ENCODE data around the gene SFT2D3. TPM values are rescaled to one million over a fixed set of nuclear protein-coding genes. Genes with fewer than 3 reads are reported as not detected.

Gene SFT2D3
- total RNA-seq, 1 experiment from 2014 or later = 3.1 TPM

- H3K9me3 ChIP-seq (ENCODE audit: control insufficient read depth in 1 of 2, insufficient read depth in 1 of 2, low read depth in 1 of 2, low read length in 2 of 2) = no peaks in the 10 kb centered on the region; a peak in 1 of 4 replicates
- H3K4me2 ChIP-seq (ENCODE audit: low read length) = peak overlapping the region; percentile 36
- no peak overlapping the region for H3K27ac ChIP-seq (ENCODE audit: low read depth, low read length)
- peak; percentile 63 for ATAC-seq
- no peaks in the 10 kb centered on the region for H4K20me1 ChIP-seq (ENCODE audit: insufficient read depth)
- intact Hi-C loops (cut with micrococcal nuclease) = no loop called here
- H3K9me2 ChIP-seq (ENCODE audit: insufficient read depth) = no peaks in the 10 kb centered on the region
- TF ChIP-seq ZFX (IDR thresholded peaks at IDR 0.05) = no peak
- no peak for TF ChIP-seq EGR1 (IDR thresholded peaks at IDR 0.05; ENCODE audit: low read depth)
- no peak for TF ChIP-seq CEBPB (IDR thresholded peaks at IDR 0.05; ENCODE audit: low read depth)
- peak; percentile 44; the same call in 1 of the 2 replicates for TF ChIP-seq JUND (IDR thresholded peaks at IDR 0.05)
- peak; percentile 64 for TF ChIP-seq RAD21 (IDR thresholded peaks at IDR 0.05; ENCODE audit: low read depth)
- peak; percentile 46 to 94 (median 59) for TF ChIP-seq CTCF (IDR thresholded peaks at IDR 0.05 in 2 of 3, conservative IDR thresholded peaks at IDR 0.05 in 1 of 3; ENCODE audit: borderline replicate concordance in 1 of 3, insufficient read depth in 1 of 3, low read depth in 2 of 3, low read length in 2 of 3)
- TF ChIP-seq, protein P1, sequence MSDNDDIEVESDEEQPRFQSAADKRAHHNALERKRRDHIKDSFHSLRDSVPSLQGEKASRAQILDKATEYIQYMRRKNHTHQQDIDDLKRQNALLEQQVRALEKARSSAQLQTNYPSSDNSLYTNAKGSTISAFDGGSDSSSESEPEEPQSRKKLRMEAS (IDR thresholded peaks at IDR 0.05) = peak; percentile 58; the same call in 1 of the 2 replicates
- TF ChIP-seq TCF7L2 (IDR thresholded peaks at IDR 0.05; ENCODE audit: borderline replicate concordance, extremely low read depth, insufficient read depth, insufficient read length) = no peak
- peak; percentile 74 for TF ChIP-seq FOSL1 (IDR thresholded peaks at IDR 0.05; ENCODE audit: low read depth)
- no TSS peak for BruUV-seq (replicated peaks)
- POLR2A ChIA-PET = no interaction called here
- peaks cover 5 to 46% of the 10 kb centered on the region in 2 experiments for H3K4me1 ChIP-seq (ENCODE audit: control insufficient read depth in 1 of 2, insufficient read depth in 2 of 2, low read length in 2 of 2)
- no peaks in the 10 kb centered on the region for H3K79me2 ChIP-seq (ENCODE audit: insufficient read depth, low read length)
- no peaks in the 10 kb centered on the region for H3K27me3 ChIP-seq (ENCODE audit: insufficient read depth, low read length)
- peak; percentile 27 for DNase-seq (ENCODE audit: low read depth, low spot score)
- no peak overlapping the region for H3K9ac ChIP-seq (ENCODE audit: low read length)
- H2AFZ ChIP-seq (ENCODE audit: low read depth, low read length, poor library complexity, severe bottlenecking) = no peak overlapping the region
- H3K36me3 ChIP-seq (ENCODE audit: control insufficient read depth in 1 of 2, insufficient read depth in 2 of 2, low read length in 2 of 2) = no peaks in the 10 kb centered on the region
- RAD21 ChIA-PET (ENCODE audit: low non-redundant PET in 1 of 2, low total read pairs in 2 of 2, uncharacterized antibody in 2 of 2, unreplicated experiment in 2 of 2) = interaction anchor here (1.1 to 1.2 kb wide), 2 partner anchors 105 kb away, joined by 3 read pairs; no protein-coding TSS in a partner anchor
- H3K4me3 ChIP-seq (replicated peaks in 1 of 2; ENCODE audit: low read depth in 1 of 2, low read length in 2 of 2) = no peak overlapping the region
- CTCF ChIA-PET = interaction anchor here (0.7 to 2.2 kb wide), 4 partner anchors 19 to 499 kb away, joined by 3 to 10 read pairs (median 4); partner anchors contain the start of gene IWS1
These were observed 5.5 kb upstream of the SFT2D3 start for GRCh38 chr2:127695491-127696472.

All from HCT116 (cell line).